Activated CD8-positive, alpha-beta memory T cell treated with anti-CD3 and anti-CD28 coated beads, Interleukin-2, amount 10 ng/mL, durations not matched to agents 7 days and 5 days (primary cell): Measurements from ENCODE around the gene SOHLH1. TPM values are rescaled to one million over a fixed set of nuclear protein-coding genes. Genes with fewer than 3 reads are reported as not detected.
"Not testable (repeated sequence)": the region's sequence is repeated elsewhere in the genome, so short reads cannot be mapped to it uniquely, and the experiment has no call there.

Experiments
- ATAC-seq: fragments of 150-1000 bp; cut with Tn5 transposase; one replicate; pipeline ENCODE4 v1.10.0; 2021; ENCODE audit warnings: moderate library complexity
- CTCF ChIA-PET: fragments of 350-600 bp; sonication (Branson Sonifier 250); formaldehyde crosslinking; loops from one replicate; lab custom pipeline; 2021; ENCODE audit warnings: antibody characterized with exemption; lab: Charles Lee
- DNase-seq: peaks from one replicate; pipeline ENCODE4 v3.0.0-alpha.2; 2020
- H3K27ac Mint-ChIP-seq: one replicate; pipeline ENCODE4 v1.8.0; 2021; ENCODE audit warnings: mild to moderate bottlenecking, mixed read lengths
- H3K27me3 Mint-ChIP-seq: one replicate; pipeline ENCODE4 v1.8.0; 2021; ENCODE audit warnings: mixed read lengths
- H3K36me3 Mint-ChIP-seq: one replicate; pipeline ENCODE4 v1.8.0; 2021; ENCODE audit warnings: mild to moderate bottlenecking, mixed read lengths
- H3K4me1 Mint-ChIP-seq: one replicate; pipeline ENCODE4 v1.8.0; 2021; ENCODE audit warnings: mixed read lengths
- H3K4me3 Mint-ChIP-seq: one replicate; pipeline ENCODE4 v1.8.0; 2021; ENCODE audit warnings: mild to moderate bottlenecking, moderate library complexity, mixed read lengths
- H3K9me3 Mint-ChIP-seq: one replicate; pipeline ENCODE4 v1.8.0; 2022; ENCODE audit warnings: low read depth, mixed read lengths
- total RNA-seq, 2 experiments: library from RNA; stranded (reverse); gene quantifications; one replicate each; pipeline ENCODE4 v1.2.3, GENCODE V29; 2021

SOHLH1 gene
- total RNA-seq, 2 experiments from 2014 or later, result not detected

GRCh38 chr9:135672786-135673185 is 26.5 kb downstream of the SOHLH1 start:
- not testable (repeated sequence) for H3K27ac Mint-ChIP-seq, H3K4me1 Mint-ChIP-seq, DNase-seq, ATAC-seq, H3K27me3 Mint-ChIP-seq, H3K4me3 Mint-ChIP-seq, H3K9me3 Mint-ChIP-seq, H3K36me3 Mint-ChIP-seq
- CTCF ChIA-PET, result interaction anchor here (0.7 kb wide), 1 partner anchor 33 kb away, joined by 3 read pairs; no protein-coding TSS in a partner anchor

- Mint-ChIP-seq H3K4me1 (no peaks in the 10 kb centered on the region), H3K36me3 (no peaks in the 10 kb centered on the region), H3K9me3 (no peaks in the 10 kb centered on the region), H3K4me3 (no peak overlapping the region), H3K27ac (no peak overlapping the region), H3K27me3 (no peaks in the 10 kb centered on the region)
- CTCF ChIA-PET, result no interaction called here
- DNase-seq (no peak), ATAC-seq (no peak)
Observed at GRCh38 chr9:135671591-135672041, 27.7 kb downstream of the SOHLH1 start.

- H3K27ac Mint-ChIP-seq, result no peak overlapping the region
- no peak for ATAC-seq
- CTCF ChIA-PET, result no interaction called here
- DNase-seq, result no peak
- no peak overlapping the region for H3K4me3 Mint-ChIP-seq
- no peaks in the 10 kb centered on the region for H3K4me1 Mint-ChIP-seq
- no peaks in the 10 kb centered on the region for H3K9me3 Mint-ChIP-seq
- H3K27me3 Mint-ChIP-seq, result no peaks in the 10 kb centered on the region
- no peaks in the 10 kb centered on the region for H3K36me3 Mint-ChIP-seq
Observed at GRCh38 chr9:135670721-135671590, 28.3 kb downstream of the SOHLH1 start.

- H3K9me3 Mint-ChIP-seq, result no peaks in the 10 kb centered on the region
- H3K36me3 Mint-ChIP-seq, result no peaks in the 10 kb centered on the region
- H3K4me1 Mint-ChIP-seq, result no peaks in the 10 kb centered on the region
- no peak overlapping the region for H3K27ac Mint-ChIP-seq
- CTCF ChIA-PET, result no interaction called here
- H3K27me3 Mint-ChIP-seq, result no peaks in the 10 kb centered on the region
- DNase-seq (no peak), ATAC-seq (no peak)
- no peak overlapping the region for H3K4me3 Mint-ChIP-seq
Observed at GRCh38 chr9:135669616-135670285, 29.5 kb downstream of the SOHLH1 start.

- CTCF ChIA-PET, H3K9me3 Mint-ChIP-seq, DNase-seq, H3K27me3 Mint-ChIP-seq, H3K27ac Mint-ChIP-seq, H3K36me3 Mint-ChIP-seq, H3K4me1 Mint-ChIP-seq, ATAC-seq, H3K4me3 Mint-ChIP-seq: not testable (repeated sequence)
Observed at GRCh38 chr9:135669018-135669417, 30.3 kb downstream of the SOHLH1 start.

GRCh38 chr9:135667463-135668001 is 31.7 kb downstream of the SOHLH1 start:
- Mint-ChIP-seq H3K27ac (no peak overlapping the region), H3K36me3 (no peaks in the 10 kb centered on the region), H3K4me3 (no peak overlapping the region), H3K27me3 (no peaks in the 10 kb centered on the region), H3K4me1 (no peaks in the 10 kb centered on the region), H3K9me3 (no peaks in the 10 kb centered on the region)
- CTCF ChIA-PET, result no interaction called here
- no peak for DNase-seq
- ATAC-seq, result no peak

- H3K4me1 Mint-ChIP-seq, result no peaks in the 10 kb centered on the region
- DNase-seq (no peak), ATAC-seq (no peak)
- H3K9me3 Mint-ChIP-seq, result no peaks in the 10 kb centered on the region
- H3K27ac Mint-ChIP-seq, result no peak overlapping the region
- no peak overlapping the region for H3K4me3 Mint-ChIP-seq
- CTCF ChIA-PET, result no interaction called here
- H3K36me3 Mint-ChIP-seq, result no peaks in the 10 kb centered on the region
- no peaks in the 10 kb centered on the region for H3K27me3 Mint-ChIP-seq
Observed at GRCh38 chr9:135666534-135667462, 32.5 kb downstream of the SOHLH1 start.

GRCh38 chr9:135665795-135666189 is 33.5 kb downstream of the SOHLH1 start:
- Mint-ChIP-seq H3K36me3 (no peaks in the 10 kb centered on the region), H3K27me3 (no peaks in the 10 kb centered on the region), H3K27ac (no peak overlapping the region), H3K4me3 (no peak overlapping the region), H3K9me3 (no peaks in the 10 kb centered on the region), H3K4me1 (no peaks in the 10 kb centered on the region)
- ATAC-seq (no peak), DNase-seq (no peak)
- CTCF ChIA-PET, result no interaction called here

GRCh38 chr9:135664801-135665794 is 34.2 kb downstream of the SOHLH1 start:
- H3K9me3 Mint-ChIP-seq, result no peaks in the 10 kb centered on the region
- no peak overlapping the region for H3K4me3 Mint-ChIP-seq
- CTCF ChIA-PET, result no interaction called here
- ATAC-seq, result no peak
- H3K27ac Mint-ChIP-seq, result no peak overlapping the region
- H3K27me3 Mint-ChIP-seq, result no peaks in the 10 kb centered on the region
- no peaks in the 10 kb centered on the region for H3K4me1 Mint-ChIP-seq
- H3K36me3 Mint-ChIP-seq, result no peaks in the 10 kb centered on the region
- no peak for DNase-seq

- CTCF ChIA-PET, result no interaction called here
- DNase-seq, result no peak
- ATAC-seq, result no peak
- H3K27me3 Mint-ChIP-seq, result no peaks in the 10 kb centered on the region
- H3K9me3 Mint-ChIP-seq, result no peaks in the 10 kb centered on the region
- no peaks in the 10 kb centered on the region for H3K36me3 Mint-ChIP-seq
- no peaks in the 10 kb centered on the region for H3K4me1 Mint-ChIP-seq
- no peak overlapping the region for H3K4me3 Mint-ChIP-seq
- no peak overlapping the region for H3K27ac Mint-ChIP-seq
Observed at GRCh38 chr9:135664266-135664665, 35.0 kb downstream of the SOHLH1 start.

- H3K9me3 Mint-ChIP-seq, result no peaks in the 10 kb centered on the region
- H3K36me3 Mint-ChIP-seq, result no peaks in the 10 kb centered on the region
- CTCF ChIA-PET, result no interaction called here
- no peak for ATAC-seq
- no peak for DNase-seq
- H3K4me1 Mint-ChIP-seq, result no peaks in the 10 kb centered on the region
- no peak overlapping the region for H3K27ac Mint-ChIP-seq
- H3K27me3 Mint-ChIP-seq, result no peaks in the 10 kb centered on the region
- no peak overlapping the region for H3K4me3 Mint-ChIP-seq
Observed at GRCh38 chr9:135663857-135664256, 35.4 kb downstream of the SOHLH1 start.

- Mint-ChIP-seq H3K4me1 (no peaks in the 10 kb centered on the region), H3K4me3 (no peak overlapping the region), H3K36me3 (no peaks in the 10 kb centered on the region), H3K27me3 (no peaks in the 10 kb centered on the region), H3K9me3 (no peaks in the 10 kb centered on the region), H3K27ac (no peak overlapping the region)
- no peak for DNase-seq
- no peak for ATAC-seq
- CTCF ChIA-PET, result no interaction called here
Observed at GRCh38 chr9:135663451-135663770, 35.9 kb downstream of the SOHLH1 start.
